T-helper 1 cell treated with Interleukin-12 subunit alpha and Interleukin-12 subunit beta and Interleukin-4 antibody, amounts not matched to agents 30 μg/mL and 1 μg/mL, for 36 hours (primary cell): ENCODE data around the gene NTMT1.

Experiments
- H3K27ac Mint-ChIP-seq: one replicate; pipeline ENCODE4 v1.8.0; 2021; ENCODE audit warnings: mild to moderate bottlenecking, mixed read lengths
- H3K27me3 Mint-ChIP-seq: one replicate; pipeline ENCODE4 v1.8.0; 2021; ENCODE audit warnings: low read depth, mixed read lengths
- H3K36me3 Mint-ChIP-seq: one replicate; pipeline ENCODE4 v1.8.0; 2021; ENCODE audit warnings: low read depth, mixed read lengths
- H3K4me1 Mint-ChIP-seq: one replicate; pipeline ENCODE4 v1.8.0; 2021; ENCODE audit warnings: low read depth, mixed read lengths
- H3K4me3 Mint-ChIP-seq: one replicate; pipeline ENCODE4 v1.8.0; 2021; ENCODE audit warnings: mild to moderate bottlenecking, moderate library complexity, mixed read lengths
- H3K9me3 Mint-ChIP-seq: one replicate; pipeline ENCODE4 v1.8.0; 2021; ENCODE audit warnings: mixed read lengths

The NTMT1 gene

DNA sequence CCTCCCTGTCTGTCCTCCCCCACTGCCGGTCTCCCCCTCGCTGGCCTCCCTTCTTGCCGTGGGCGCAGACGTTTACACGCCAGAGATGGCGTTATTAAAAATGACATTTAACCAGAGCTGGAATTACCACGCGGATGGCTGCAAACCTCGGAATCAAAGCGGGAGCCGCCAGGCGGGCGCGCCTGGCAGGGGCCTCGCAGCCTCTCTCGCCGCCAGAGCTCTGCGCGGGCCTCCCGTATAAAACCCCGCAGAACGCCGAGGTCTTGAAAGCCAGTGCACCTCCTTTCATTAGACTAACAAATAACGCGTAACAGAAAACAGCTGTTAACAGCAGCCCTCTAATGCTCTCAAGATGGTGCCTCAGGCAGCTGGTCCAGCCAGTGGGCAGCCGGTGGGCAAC lies 49.7 kb downstream of the NTMT1 start:
- Mint-ChIP-seq H3K36me3 (no peaks in the 10 kb centered on the region), H3K4me1 (no peaks in the 10 kb centered on the region), H3K27ac (no peak overlapping the region), H3K9me3 (no peaks in the 10 kb centered on the region), H3K4me3 (no peak overlapping the region), H3K27me3 (peaks cover 3% of the 10 kb centered on the region)

DNA sequence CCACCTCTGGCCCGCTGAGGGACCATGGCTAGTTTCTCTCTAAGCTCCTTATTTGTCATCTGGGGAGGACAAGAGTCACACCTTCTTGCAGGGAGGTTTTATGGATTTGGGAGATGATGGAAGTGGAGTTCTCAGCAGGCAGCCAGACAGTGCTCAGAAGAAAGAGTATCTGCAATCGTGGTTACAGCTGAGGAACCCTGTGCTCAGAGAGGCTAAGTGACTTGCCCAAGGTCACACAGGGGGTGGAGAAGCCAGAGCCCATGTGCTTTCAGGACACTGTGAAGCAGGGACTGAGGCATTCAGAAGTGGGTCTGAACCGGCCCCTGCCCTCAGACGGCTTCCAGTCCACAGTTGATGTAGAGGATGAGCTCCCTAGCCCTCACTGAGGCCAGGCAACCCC lies 50.3 kb downstream of the NTMT1 start:
- Mint-ChIP-seq H3K4me1 (no peaks in the 10 kb centered on the region), H3K4me3 (no peak overlapping the region), H3K36me3 (no peaks in the 10 kb centered on the region), H3K27me3 (peaks cover 3% of the 10 kb centered on the region), H3K9me3 (no peaks in the 10 kb centered on the region), H3K27ac (no peak overlapping the region)

DNA sequence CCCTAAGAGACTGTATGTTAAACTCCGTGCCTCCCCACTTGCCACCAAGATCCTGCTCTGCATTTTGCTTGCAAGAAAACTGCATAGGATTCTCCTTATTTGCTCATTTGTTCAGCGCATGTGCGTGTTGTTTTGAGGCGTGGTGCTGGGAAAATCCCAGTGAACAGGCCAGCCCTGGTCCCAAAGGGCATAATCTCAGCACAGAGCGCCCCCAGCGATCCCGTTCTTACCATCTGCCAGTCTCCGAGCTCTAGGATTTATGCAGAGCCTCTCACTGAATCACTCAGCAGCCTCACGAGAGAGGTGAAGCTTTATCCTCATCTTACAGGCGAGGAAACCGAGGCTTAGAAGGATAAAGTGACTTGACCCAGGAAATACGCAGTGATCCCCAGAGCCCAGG lies 51.0 kb downstream of the NTMT1 start:
- Mint-ChIP-seq H3K4me3 (no peak overlapping the region), H3K4me1 (no peaks in the 10 kb centered on the region), H3K36me3 (no peaks in the 10 kb centered on the region), H3K27me3 (peaks cover 3% of the 10 kb centered on the region), H3K27ac (no peak overlapping the region), H3K9me3 (no peaks in the 10 kb centered on the region)

DNA sequence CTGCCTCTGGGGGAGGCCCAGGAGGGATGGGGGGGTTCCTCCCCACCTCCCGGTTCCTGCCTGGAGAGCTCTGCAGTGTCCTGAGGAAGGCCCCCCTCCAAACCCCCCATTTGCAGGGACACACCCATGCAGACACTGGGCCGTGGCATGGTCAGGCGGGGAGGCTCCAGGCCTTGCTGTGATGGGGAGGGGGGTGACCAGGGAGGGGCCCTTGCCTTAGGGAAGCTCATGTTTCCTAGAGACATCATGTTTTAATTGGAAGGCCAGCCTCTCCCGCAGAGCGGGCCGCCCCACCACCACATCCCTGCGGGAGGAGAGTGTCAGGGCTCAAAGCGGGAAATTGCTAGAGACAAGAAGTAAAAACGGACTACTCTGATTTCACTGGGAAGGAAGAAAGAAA lies 51.5 kb downstream of the NTMT1 start:
- H3K4me3 Mint-ChIP-seq, result no peak overlapping the region
- H3K4me1 Mint-ChIP-seq, result no peaks in the 10 kb centered on the region
- no peaks in the 10 kb centered on the region for H3K36me3 Mint-ChIP-seq
- H3K27me3 Mint-ChIP-seq, result peaks cover 3% of the 10 kb centered on the region
- no peaks in the 10 kb centered on the region for H3K9me3 Mint-ChIP-seq
- no peak overlapping the region for H3K27ac Mint-ChIP-seq

DNA sequence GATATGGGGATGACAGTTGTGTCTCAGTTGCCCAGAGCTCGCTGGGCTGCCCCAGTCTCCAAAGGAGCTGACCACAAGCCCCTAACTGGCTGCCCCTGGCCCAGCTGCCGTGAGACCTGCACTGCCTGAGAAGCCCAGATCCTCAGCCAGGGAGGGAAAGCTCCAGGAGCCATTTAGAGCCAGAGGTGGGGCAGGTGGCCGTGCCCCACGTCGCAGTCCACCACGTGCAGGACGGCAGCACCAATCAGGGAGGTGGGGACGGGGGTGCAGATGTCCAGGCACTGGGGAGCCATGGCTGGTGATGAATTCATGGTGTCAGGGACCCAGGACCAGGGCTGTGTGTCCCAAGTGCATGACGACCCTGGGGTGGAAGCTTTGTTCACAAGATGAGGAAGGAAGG lies 52.9 kb downstream of the NTMT1 start:
- Mint-ChIP-seq H3K4me3 (no peak overlapping the region), H3K9me3 (no peaks in the 10 kb centered on the region), H3K27me3 (peaks cover 3% of the 10 kb centered on the region), H3K36me3 (no peaks in the 10 kb centered on the region), H3K27ac (no peak overlapping the region), H3K4me1 (no peaks in the 10 kb centered on the region)

DNA sequence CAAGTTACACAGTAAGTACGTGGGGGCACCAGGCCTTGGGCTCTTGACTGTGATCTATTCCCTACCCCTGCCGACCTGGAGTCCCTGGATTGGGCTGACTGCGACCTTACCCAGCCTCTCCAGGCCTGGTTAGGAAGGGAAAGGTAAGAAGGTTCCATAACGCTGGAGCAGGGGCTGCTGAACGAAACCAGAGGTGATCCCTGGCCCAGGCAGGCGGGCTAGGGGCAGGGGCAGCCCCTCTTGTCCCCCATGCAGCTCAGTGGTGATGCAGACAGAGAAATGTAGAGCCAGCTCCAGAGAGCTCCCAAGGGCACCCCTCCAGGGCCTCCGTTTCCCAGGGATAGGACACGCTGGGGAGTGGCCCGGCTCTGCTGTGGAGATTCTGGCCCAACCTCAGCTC lies 53.6 kb downstream of the NTMT1 start:
- Mint-ChIP-seq H3K27ac (no peak overlapping the region), H3K36me3 (no peaks in the 10 kb centered on the region), H3K4me1 (no peaks in the 10 kb centered on the region), H3K27me3 (peaks cover 3% of the 10 kb centered on the region), H3K9me3 (no peaks in the 10 kb centered on the region), H3K4me3 (no peak overlapping the region)

DNA sequence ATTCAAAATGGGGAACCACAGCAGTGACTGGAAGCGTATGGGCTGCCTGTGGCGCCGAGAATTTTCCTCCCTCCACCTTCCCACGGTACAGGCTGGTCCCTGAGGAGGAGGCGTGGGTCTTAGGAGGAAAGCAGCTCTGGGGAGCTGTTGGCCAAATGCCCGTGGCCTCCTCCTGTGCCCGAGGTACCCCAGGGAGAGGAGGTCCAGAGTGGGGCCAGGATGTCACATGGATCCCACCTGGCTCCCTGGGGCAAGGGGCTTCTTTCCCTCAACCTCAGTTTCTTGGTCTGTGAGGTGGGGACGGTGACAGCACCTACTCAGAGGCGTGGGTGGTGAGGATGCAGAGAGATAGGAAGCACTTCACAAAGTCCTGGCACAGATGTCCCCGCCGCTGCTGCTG lies 56.0 kb downstream of the NTMT1 start:
- peaks cover 2% of the 10 kb centered on the region for H3K27me3 Mint-ChIP-seq
- H3K36me3 Mint-ChIP-seq, result no peaks in the 10 kb centered on the region
- H3K9me3 Mint-ChIP-seq, result no peaks in the 10 kb centered on the region
- no peak overlapping the region for H3K4me3 Mint-ChIP-seq
- no peak overlapping the region for H3K27ac Mint-ChIP-seq
- H3K4me1 Mint-ChIP-seq, result no peaks in the 10 kb centered on the region

DNA sequence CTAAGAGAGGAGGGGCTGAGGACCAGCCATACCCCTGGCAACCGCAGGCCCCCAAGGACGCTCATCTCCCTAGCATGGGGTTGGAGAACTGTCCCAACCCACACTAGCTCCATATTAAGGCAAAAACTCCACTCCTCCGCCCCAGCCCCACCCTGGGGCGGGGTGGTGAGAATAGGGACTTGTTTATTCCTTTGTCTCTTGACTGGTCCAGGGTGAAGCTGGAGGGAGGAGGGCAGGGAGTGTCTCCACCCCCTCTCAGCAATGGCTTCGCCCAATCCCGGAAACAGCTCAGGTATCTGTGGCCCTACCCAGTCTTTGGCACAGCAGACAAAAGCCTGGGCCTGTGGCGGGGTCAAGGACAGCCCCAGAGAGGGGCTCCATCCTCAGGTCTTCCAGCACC lies 56.4 kb downstream of the NTMT1 start:
- H3K4me1 Mint-ChIP-seq, result no peaks in the 10 kb centered on the region
- no peak overlapping the region for H3K4me3 Mint-ChIP-seq
- H3K9me3 Mint-ChIP-seq, result no peaks in the 10 kb centered on the region
- no peaks in the 10 kb centered on the region for H3K27me3 Mint-ChIP-seq
- H3K27ac Mint-ChIP-seq, result no peak overlapping the region
- H3K36me3 Mint-ChIP-seq, result no peaks in the 10 kb centered on the region

DNA sequence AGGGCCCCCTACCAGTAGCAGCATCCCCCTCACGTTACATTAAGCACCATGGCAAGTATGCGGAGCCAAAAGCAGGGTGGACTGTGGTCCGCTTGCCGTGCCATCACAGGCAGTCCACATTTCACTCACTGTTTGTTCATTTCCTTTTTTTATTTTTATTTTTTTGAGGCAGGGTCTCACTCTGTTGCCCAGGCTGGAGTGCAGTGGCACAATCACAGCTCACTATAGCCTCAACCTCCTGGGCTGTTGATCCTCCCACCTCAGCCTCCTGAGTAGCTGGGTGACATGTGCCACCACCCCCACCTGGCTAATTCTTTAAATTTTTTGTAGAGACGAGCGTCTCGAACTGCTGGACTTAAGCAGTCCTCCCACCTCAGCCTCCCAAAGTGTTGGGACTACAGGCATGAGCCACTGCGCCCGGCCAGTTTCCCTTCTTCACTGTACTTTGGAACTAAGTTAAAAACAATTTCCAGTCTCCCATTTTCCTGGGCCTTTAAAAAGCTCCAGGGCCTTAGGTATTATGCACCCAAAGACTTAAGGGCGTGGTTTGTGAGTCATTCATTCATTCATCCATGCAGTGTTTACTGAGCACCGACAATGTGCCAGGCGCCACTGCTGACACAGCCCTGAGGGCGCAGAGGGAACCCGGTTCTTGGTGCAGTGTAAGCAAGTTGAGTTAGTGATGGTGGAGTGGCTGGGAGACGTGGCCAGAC lies 59.4 kb downstream of the NTMT1 start:
- Mint-ChIP-seq H3K27ac (no peak overlapping the region), H3K27me3 (no peaks in the 10 kb centered on the region), H3K4me1 (no peaks in the 10 kb centered on the region)

More for the DNA sequence above, 59.4 kb downstream of the NTMT1 start:
- H3K36me3 Mint-ChIP-seq, result no peaks in the 10 kb centered on the region
- no peak overlapping the region for H3K4me3 Mint-ChIP-seq
- H3K9me3 Mint-ChIP-seq, result no peaks in the 10 kb centered on the region
